Measurements from ENCODE around the gene NUPR1. TPM values are rescaled to one million over a fixed set of nuclear protein-coding genes. Genes with fewer than 3 reads are reported as not detected.

The NUPR1 gene
- total and polyA plus RNA-seq, 2 of the 13 experiments (the other 11 are each of a cell fraction or from before 2014, with no cell fraction given), result 18.0 to 25.6 TPM

- TF ChIP-seq PRDM10 (CRISPR knock-in tag; IDR thresholded peaks at IDR 0.05; ENCODE audit: low read depth) (peak; percentile 44; the same call in 1 of the 2 replicates), HNF1A (IDR thresholded peaks at IDR 0.05; ENCODE audit: low read depth) (no peak), HNF1A (CRISPR knock-in tag; IDR thresholded peaks at IDR 0.05; ENCODE audit: borderline replicate concordance) (peak; percentile 30; the same call in 1 of the 2 replicates), GZF1 (CRISPR knock-in tag; IDR thresholded peaks at IDR 0.05) (0 out of 2 replicates have a peak, but pooled peaks have one; percentile 50), RAD51 (IDR thresholded peaks at IDR 0.05; ENCODE audit: borderline replicate concordance) (no peak), RXRB (CRISPR knock-in tag; IDR thresholded peaks at IDR 0.05; ENCODE audit: borderline replicate concordance) (peak; percentile 69), ZNF124 (CRISPR knock-in tag; IDR thresholded peaks at IDR 0.05) (no peak), ZBTB3 (CRISPR knock-in tag; IDR thresholded peaks at IDR 0.05; ENCODE audit: borderline replicate concordance, low read depth) (no peak), ZBTB7A (CRISPR knock-in tag; IDR thresholded peaks at IDR 0.05) (no peak; the same call in 1 of the 2 replicates), ZNF644 (CRISPR knock-in tag; IDR thresholded peaks at IDR 0.05; ENCODE audit: low read depth) (peak; percentile 27), ZC3H4 (CRISPR knock-in tag; IDR thresholded peaks at IDR 0.05; ENCODE audit: borderline replicate concordance) (0 out of 2 replicates have a peak, but pooled peaks have one; percentile 32), ZGPAT (CRISPR knock-in tag; IDR thresholded peaks at IDR 0.05) (peak; percentile 49; the same call in 1 of the 2 replicates), NFE2 (CRISPR knock-in tag; IDR thresholded peaks at IDR 0.05) (no peak), CEBPZ (IDR thresholded peaks at IDR 0.05; ENCODE audit: low read length) (no peak), ZNF576 (CRISPR knock-in tag; IDR thresholded peaks at IDR 0.05) (no peak)
These were observed at the start of gene NUPR1 (continued) for GRCh38 chr16:28538733-28539596.
